Smooth muscle cell (in vitro differentiated cells): Measurements from ENCODE around the gene GJC1. TPM values are rescaled to one million over a fixed set of nuclear protein-coding genes. Genes with fewer than 3 reads are reported as not detected.
A peak's percentile ranks its signal among the peaks of the same experiment; 100 is the strongest.

Source experiments
- DNase-seq: peaks from one replicate; lab custom pipeline; 2025; ENCODE audit not compliant: unreplicated experiment; lab: John Stamatoyannopoulos, UW
- H2AFZ ChIP-seq: fragments of 200-600 bp; sonication (generic); 2 replicates; pipeline ENCODE4 v1.6.0; 2016; ENCODE audit warnings: antibody characterized with exemption, low read depth, mild to moderate bottlenecking
- H3F3A ChIP-seq: fragments of 200-600 bp; sonication (generic); 2 replicates; pipeline ENCODE4 v1.6.0; 2017; ENCODE audit warnings: antibody characterized with exemption, low read depth
- H3K27ac ChIP-seq: fragments of 200-600 bp; sonication (generic); 2 replicates; pipeline ENCODE4 v1.5.1; 2016; ENCODE audit warnings: low read depth, mild to moderate bottlenecking
- H3K27me3 ChIP-seq: fragments of 200-600 bp; sonication (generic); 2 replicates; pipeline ENCODE4 v1.6.1; 2016; ENCODE audit warnings: low read depth, mild to moderate bottlenecking
- H3K36me3 ChIP-seq: fragments of 200-600 bp; sonication (generic); 2 replicates; pipeline ENCODE4 v1.5.1; 2016; ENCODE audit warnings: low read depth
- H3K4me1 ChIP-seq: fragments of 200-600 bp; sonication (generic); 2 replicates; pipeline ENCODE4 v1.5.1; 2016; ENCODE audit warnings: low read depth
- H3K4me2 ChIP-seq: fragments of 200-600 bp; sonication (generic); 2 replicates; pipeline ENCODE4 v1.6.0; 2016; ENCODE audit warnings: mild to moderate bottlenecking
- H3K4me3 ChIP-seq: fragments of 200-600 bp; sonication (generic); 2 replicates; pipeline ENCODE4 v1.5.1; 2016; ENCODE audit warnings: mild to moderate bottlenecking
- H3K79me2 ChIP-seq: fragments of 200-600 bp; sonication (generic); 2 replicates; pipeline ENCODE4 v1.6.0; 2016; ENCODE audit warnings: low read depth, mild to moderate bottlenecking
- H3K9ac ChIP-seq: fragments of 200-600 bp; sonication (generic); 2 replicates; pipeline ENCODE4 v1.6.0; 2016; ENCODE audit warnings: low read depth
- H3K9me3 ChIP-seq: fragments of 200-600 bp; sonication (generic); replicated peaks from 2 replicates; pipeline ENCODE4 v1.5.1; 2016; ENCODE audit warnings: low read depth
- H4K20me1 ChIP-seq: fragments of 200-600 bp; sonication (generic); 2 replicates; pipeline ENCODE4 v1.6.0; 2016; ENCODE audit warnings: low read depth
- WGBS: methylation state at CpG from one replicate; pipeline ENCODE4 v1.1.7; 2016; ENCODE audit warnings: low lambda C conversion rate; 5-methylcytosine and 5-hydroxymethylcytosine counted together
- polyA plus RNA-seq: library from polyadenylated mRNA; unstranded; fragments of >200 nt; fragmentation: Nextera tagmentation; extraction: Ambion mirVana; gene quantifications from 2 replicates; pipeline ENCODE4 v1.2.1, GENCODE V29; 2016
- total RNA-seq: library from RNA; depleted of rRNA; stranded (reverse); fragments of >200 nt; gene quantifications from 2 replicates; pipeline ENCODE4 v1.2.3, GENCODE V29; 2014
- TF ChIP-seq, protein P1 (sequence below): fragments of 200-600 bp; sonication (generic); IDR thresholded peaks from 2 replicates; pipeline ENCODE4 v1.5.1; 2017; ENCODE audit warnings: borderline replicate concordance, mild to moderate bottlenecking, antibody characterized with exemption; ENCODE audit not compliant: insufficient read depth, poor library complexity, severe bottlenecking

The GJC1 gene
- total and polyA plus RNA-seq, 2 experiments from 2014 or later, result 8.0 to 16.1 TPM

DNA sequence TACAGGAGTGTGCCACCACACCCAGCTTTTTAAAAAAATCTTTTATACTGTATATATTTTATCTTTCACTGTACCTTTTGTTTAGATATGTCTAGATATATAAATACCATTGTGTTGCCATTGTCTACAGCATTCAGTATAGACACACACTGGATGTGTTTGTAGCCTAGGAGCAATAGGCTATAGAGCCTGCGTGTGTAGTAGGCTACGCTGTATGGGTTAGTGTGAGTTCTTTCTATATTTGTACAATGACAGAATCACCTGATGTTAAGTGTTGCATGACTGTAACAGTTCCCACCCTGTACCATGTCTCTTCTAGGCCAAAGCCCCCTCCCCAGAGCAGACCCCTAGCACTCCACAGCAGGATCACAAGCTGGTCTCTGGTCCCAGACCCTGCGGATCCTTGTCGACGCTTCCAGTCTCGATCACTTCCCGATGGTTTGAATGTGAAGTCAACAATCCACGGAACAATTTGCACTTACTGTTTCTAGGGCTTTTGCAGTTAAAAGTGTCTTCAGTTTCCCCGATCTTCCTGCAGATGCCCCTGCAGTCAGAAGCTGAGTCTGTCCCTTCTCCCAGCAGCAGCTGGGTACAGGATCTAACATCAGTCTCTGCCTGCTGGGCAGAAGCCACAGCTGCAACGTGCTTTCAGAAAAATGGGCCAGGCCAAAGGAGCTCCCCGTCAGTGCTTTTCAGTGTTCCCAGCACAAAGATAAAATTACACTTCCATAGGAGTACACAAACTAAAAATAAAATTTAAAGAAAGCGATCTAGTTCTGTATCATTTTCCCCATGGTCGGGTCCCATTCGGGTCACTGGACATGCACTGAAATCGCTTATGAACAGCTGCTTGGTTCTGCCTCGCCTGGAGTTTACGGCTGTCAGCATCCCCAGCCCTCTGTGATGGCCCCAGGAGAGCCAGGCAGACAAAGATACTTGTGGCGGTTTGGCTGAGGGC, 35.9 kb downstream of the GJC1 start:
- DNase-seq, result no peak
- WGBS, result 78% methylated on average over 18 of the region's 18 CpGs
- Histone ChIP-seq H3K27me3 (no peaks in the 10 kb centered on the region), H3F3A (peaks cover 19% of the 10 kb centered on the region), H4K20me1 (no peaks in the 10 kb centered on the region), H3K9ac (peak overlapping the region; percentile 89), H2AFZ (peak overlapping the region; percentile 18), H3K36me3 (no peaks in the 10 kb centered on the region), H3K9me3 (no peaks in the 10 kb centered on the region), H3K27ac (peak overlapping the region; percentile 97), H3K4me2 (peak overlapping the region; percentile 62), H3K4me1 (peaks cover 6% of the 10 kb centered on the region), H3K79me2 (no peaks in the 10 kb centered on the region), H3K4me3 (no peak overlapping the region)
- TF ChIP-seq, protein P1, sequence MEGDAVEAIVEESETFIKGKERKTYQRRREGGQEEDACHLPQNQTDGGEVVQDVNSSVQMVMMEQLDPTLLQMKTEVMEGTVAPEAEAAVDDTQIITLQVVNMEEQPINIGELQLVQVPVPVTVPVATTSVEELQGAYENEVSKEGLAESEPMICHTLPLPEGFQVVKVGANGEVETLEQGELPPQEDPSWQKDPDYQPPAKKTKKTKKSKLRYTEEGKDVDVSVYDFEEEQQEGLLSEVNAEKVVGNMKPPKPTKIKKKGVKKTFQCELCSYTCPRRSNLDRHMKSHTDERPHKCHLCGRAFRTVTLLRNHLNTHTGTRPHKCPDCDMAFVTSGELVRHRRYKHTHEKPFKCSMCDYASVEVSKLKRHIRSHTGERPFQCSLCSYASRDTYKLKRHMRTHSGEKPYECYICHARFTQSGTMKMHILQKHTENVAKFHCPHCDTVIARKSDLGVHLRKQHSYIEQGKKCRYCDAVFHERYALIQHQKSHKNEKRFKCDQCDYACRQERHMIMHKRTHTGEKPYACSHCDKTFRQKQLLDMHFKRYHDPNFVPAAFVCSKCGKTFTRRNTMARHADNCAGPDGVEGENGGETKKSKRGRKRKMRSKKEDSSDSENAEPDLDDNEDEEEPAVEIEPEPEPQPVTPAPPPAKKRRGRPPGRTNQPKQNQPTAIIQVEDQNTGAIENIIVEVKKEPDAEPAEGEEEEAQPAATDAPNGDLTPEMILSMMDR, result no peak

DNA sequence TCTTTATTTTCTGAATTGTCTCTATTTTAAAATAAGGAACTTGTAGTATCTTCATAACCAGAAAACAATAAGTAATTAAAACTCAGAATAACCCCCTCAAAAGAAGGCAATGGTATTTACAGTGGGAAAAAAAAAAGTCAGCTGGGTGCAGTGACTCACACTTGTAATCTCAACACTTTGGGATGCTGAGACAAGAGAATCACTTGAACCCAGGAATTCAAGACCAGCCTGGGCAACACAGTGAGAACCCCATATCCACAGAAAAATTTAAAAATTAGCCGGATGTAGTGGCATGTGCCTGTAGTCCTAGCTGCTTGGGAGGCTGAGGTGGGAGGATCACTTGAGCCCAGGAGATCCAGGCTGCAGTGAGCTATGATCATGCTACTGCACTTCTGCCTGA, 37.8 kb downstream of the GJC1 start:
- no peaks in the 10 kb centered on the region for H3K36me3 ChIP-seq
- no peaks in the 10 kb centered on the region for H4K20me1 ChIP-seq
- no peak overlapping the region for H3K4me2 ChIP-seq
- H3K9ac ChIP-seq, result no peak overlapping the region
- no peak overlapping the region for H2AFZ ChIP-seq
- no peak overlapping the region for H3K4me3 ChIP-seq
- H3K27me3 ChIP-seq, result no peaks in the 10 kb centered on the region
- H3K4me1 ChIP-seq, result no peaks in the 10 kb centered on the region
- 50% methylated on average over 1 of the region's 1 CpG for WGBS
- H3K9me3 ChIP-seq, result no peaks in the 10 kb centered on the region
- H3K79me2 ChIP-seq, result no peaks in the 10 kb centered on the region
- DNase-seq, result no peak
- TF ChIP-seq, protein P1, result no peak
- H3K27ac ChIP-seq, result peak overlapping the region; percentile 4
- H3F3A ChIP-seq, result peaks cover 11% of the 10 kb centered on the region

DNA sequence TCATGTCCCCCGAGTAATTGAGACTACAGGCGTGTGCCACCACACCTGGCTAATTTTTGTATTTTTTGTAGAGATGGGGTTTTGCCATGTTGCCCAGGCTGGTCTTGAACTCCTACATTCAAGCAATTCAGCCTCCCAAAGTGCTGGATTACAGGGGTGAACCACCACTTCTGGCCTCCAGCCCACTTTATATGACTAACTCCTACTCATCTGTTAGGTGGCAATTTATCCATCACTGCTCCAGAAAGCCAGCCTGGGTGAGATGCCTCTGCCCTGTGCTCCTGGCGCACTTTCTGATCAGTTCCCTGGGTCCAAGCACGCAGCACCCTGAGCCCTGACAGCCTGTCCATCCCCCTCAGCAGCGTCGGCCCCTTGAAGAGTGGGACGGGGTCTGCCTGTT, 41.9 kb downstream of the GJC1 start:
- TF ChIP-seq, protein P1, result no peak
- H3K9me3 ChIP-seq, result no peaks in the 10 kb centered on the region
- H3F3A ChIP-seq, result no peaks in the 10 kb centered on the region
- H2AFZ ChIP-seq, result no peak overlapping the region
- WGBS, result 90% methylated on average over 7 of the region's 7 CpGs
- H3K4me3 ChIP-seq, result no peak overlapping the region
- H3K4me2 ChIP-seq, result no peak overlapping the region
- H4K20me1 ChIP-seq, result no peaks in the 10 kb centered on the region
- no peak overlapping the region for H3K9ac ChIP-seq
- no peak overlapping the region for H3K27ac ChIP-seq
- no peaks in the 10 kb centered on the region for H3K27me3 ChIP-seq
- no peaks in the 10 kb centered on the region for H3K79me2 ChIP-seq
- no peak for DNase-seq
- no peaks in the 10 kb centered on the region for H3K4me1 ChIP-seq
- no peaks in the 10 kb centered on the region for H3K36me3 ChIP-seq
